Measurements from ENCODE around the gene DRAP1.
"Not testable (repeated sequence)": the region's sequence is repeated elsewhere in the genome, so short reads cannot be mapped to it uniquely, and the experiment has no call there.

Gene DRAP1

GRCh38 chr11:65886826-65887722 is 32.2 kb upstream of the DRAP1 start:
- Histone ChIP-seq H3K36me3 (ENCODE audit: control insufficient read depth in 1 of 2, insufficient read depth in 2 of 2, low read length in 2 of 2) (peaks cover 15 to 32% of the 10 kb centered on the region in 2 donors), H3K27ac (ENCODE audit: low read depth, low read length) (peak overlapping the region; percentile 91), H3K4me3 (ENCODE audit: low read depth in 1 of 2, low read length in 2 of 2) (peak overlapping the region; percentile 81 to 85), H3K27me3 (ENCODE audit: control insufficient read depth in 1 of 2, insufficient read depth in 2 of 2, low read length in 2 of 2) (peaks cover 0 to 3% of the 10 kb centered on the region in 2 donors), H3K9ac (ENCODE audit: low read depth in 1 of 2, low read length in 2 of 2) (peak overlapping the region; percentile 73 to 82), H3K4me1 (ENCODE audit: control insufficient read depth in 1 of 2, insufficient read depth in 2 of 2, low read length in 2 of 2) (peaks cover 45 to 56% of the 10 kb centered on the region in 2 donors), H3K9me3 (ENCODE audit: control insufficient read depth in 1 of 2, low read length in 2 of 2) (no peaks in the 10 kb centered on the region)

GRCh38 chr11:65887723-65888162 is 31.5 kb upstream of the DRAP1 start:
- Histone ChIP-seq H3K4me3 (ENCODE audit: low read depth in 1 of 2, low read length in 2 of 2) (peak overlapping the region; percentile 81 to 85), H3K4me1 (ENCODE audit: control insufficient read depth in 1 of 2, insufficient read depth in 2 of 2, low read length in 2 of 2) (peaks cover 46 to 63% of the 10 kb centered on the region in 2 donors), H3K9me3 (ENCODE audit: control insufficient read depth in 1 of 2, low read length in 2 of 2) (no peaks in the 10 kb centered on the region), H3K9ac (ENCODE audit: low read depth in 1 of 2, low read length in 2 of 2) (peak overlapping the region; percentile 73 to 82), H3K27ac (ENCODE audit: low read depth, low read length) (peak overlapping the region; percentile 91), H3K27me3 (ENCODE audit: control insufficient read depth in 1 of 2, insufficient read depth in 2 of 2, low read length in 2 of 2) (peaks cover 0 to 3% of the 10 kb centered on the region in 2 donors), H3K36me3 (ENCODE audit: control insufficient read depth in 1 of 2, insufficient read depth in 2 of 2, low read length in 2 of 2) (peaks cover 15 to 26% of the 10 kb centered on the region in 2 donors)

- Histone ChIP-seq H3K27ac (ENCODE audit: low read depth, low read length) (peak within 1 kb of the TSS; percentile 91), H3K9ac (ENCODE audit: low read depth in 1 of 2, low read length in 2 of 2) (peak within 1 kb of the TSS; percentile 73 to 90), H3K4me3 (ENCODE audit: low read depth in 1 of 2, low read length in 2 of 2) (peak within 1 kb of the TSS; percentile 81 to 85), H3K9me3 (ENCODE audit: control insufficient read depth in 1 of 2, low read length in 2 of 2) (no peaks in the 10 kb centered on the region), H3K27me3 (ENCODE audit: control insufficient read depth in 1 of 2, insufficient read depth in 2 of 2, low read length in 2 of 2) (peaks cover 0 to 3% of the 10 kb centered on the region in 2 donors), H3K36me3 (ENCODE audit: control insufficient read depth in 1 of 2, insufficient read depth in 2 of 2, low read length in 2 of 2) (peaks cover 10 to 22% of the 10 kb centered on the region in 2 donors), H3K4me1 (ENCODE audit: control insufficient read depth in 1 of 2, insufficient read depth in 2 of 2, low read length in 2 of 2) (peaks cover 50 to 66% of the 10 kb centered on the region in 2 donors)
Observed at GRCh38 chr11:65888163-65888814, 30.9 kb upstream of the DRAP1 start, which contains the start of gene FIBP. TSS of gene FIBP (minus strand) at chr11:65888471. CDS start at chr11:65888418, 53 bp downstream.

- peaks cover 0 to 5% of the 10 kb centered on the region in 2 donors for H3K36me3 ChIP-seq (ENCODE audit: control insufficient read depth in 1 of 2, insufficient read depth in 2 of 2, low read length in 2 of 2)
- peak within 1 kb of the TSS; percentile 75 to 85 for H3K4me3 ChIP-seq (ENCODE audit: low read depth in 1 of 2, low read length in 2 of 2)
- H3K27me3 ChIP-seq (ENCODE audit: control insufficient read depth in 1 of 2, insufficient read depth in 2 of 2, low read length in 2 of 2), result peaks cover 0 to 3% of the 10 kb centered on the region in 2 donors
- no peaks in the 10 kb centered on the region for H3K9me3 ChIP-seq (ENCODE audit: control insufficient read depth in 1 of 2, low read length in 2 of 2)
- peaks cover 45 to 69% of the 10 kb centered on the region in 2 donors for H3K4me1 ChIP-seq (ENCODE audit: control insufficient read depth in 1 of 2, insufficient read depth in 2 of 2, low read length in 2 of 2)
- H3K27ac ChIP-seq (ENCODE audit: low read depth, low read length), result peak within 1 kb of the TSS; percentile 83
- peak within 1 kb of the TSS; percentile 73 to 88 for H3K9ac ChIP-seq (ENCODE audit: low read depth in 1 of 2, low read length in 2 of 2)
Observed at GRCh38 chr11:65890324-65891218, 28.7 kb upstream of the DRAP1 start, which contains the start of gene CCDC85B. TSS of gene CCDC85B (plus strand) at chr11:65890673. CDS start at chr11:65890784, 111 bp downstream.

- H3K9ac ChIP-seq (ENCODE audit: low read depth in 1 of 2, low read length in 2 of 2), result peak overlapping the region; percentile 73 to 88
- no peaks in the 10 kb centered on the region for H3K9me3 ChIP-seq (ENCODE audit: control insufficient read depth in 1 of 2, low read length in 2 of 2)
- H3K4me1 ChIP-seq (ENCODE audit: control insufficient read depth in 1 of 2, insufficient read depth in 2 of 2, low read length in 2 of 2), result peaks cover 41 to 63% of the 10 kb centered on the region in 2 donors
- peak overlapping the region; percentile 83 for H3K27ac ChIP-seq (ENCODE audit: low read depth, low read length)
- peak overlapping the region; percentile 71 to 75 for H3K4me3 ChIP-seq (ENCODE audit: low read depth in 1 of 2, low read length in 2 of 2)
- H3K36me3 ChIP-seq (ENCODE audit: control insufficient read depth in 1 of 2, insufficient read depth in 2 of 2, low read length in 2 of 2), result peaks cover 0 to 3% of the 10 kb centered on the region in 2 donors
- peaks cover 0 to 3% of the 10 kb centered on the region in 2 donors for H3K27me3 ChIP-seq (ENCODE audit: control insufficient read depth in 1 of 2, insufficient read depth in 2 of 2, low read length in 2 of 2)
Observed at GRCh38 chr11:65891219-65892136, 27.7 kb upstream of the DRAP1 start.

- H3K27me3 ChIP-seq (ENCODE audit: control insufficient read depth in 1 of 2, insufficient read depth in 2 of 2, low read length in 2 of 2); H3K36me3 ChIP-seq (ENCODE audit: control insufficient read depth in 1 of 2, insufficient read depth in 2 of 2, low read length in 2 of 2); H3K9me3 ChIP-seq (ENCODE audit: control insufficient read depth in 1 of 2, low read length in 2 of 2); H3K27ac ChIP-seq (ENCODE audit: low read depth, low read length): not testable (repeated sequence)
- H3K4me3 ChIP-seq (ENCODE audit: low read depth in 1 of 2, low read length in 2 of 2), result peak overlapping the region; percentile 71 to 75
- peaks cover 36 to 59% of the 10 kb centered on the region in 2 donors for H3K4me1 ChIP-seq (ENCODE audit: control insufficient read depth in 1 of 2, insufficient read depth in 2 of 2, low read length in 2 of 2)
- peak overlapping the region in 1 of 2 donors; percentile 88 for H3K9ac ChIP-seq (ENCODE audit: low read depth in 1 of 2, low read length in 2 of 2)
Observed at GRCh38 chr11:65892137-65892540, 27.1 kb upstream of the DRAP1 start.

GRCh38 chr11:65892661-65893317 is 26.4 kb upstream of the DRAP1 start:
- peak overlapping the region in 1 of 2 donors; percentile 28 for H3K4me3 ChIP-seq (ENCODE audit: low read depth in 1 of 2, low read length in 2 of 2)
- no peak overlapping the region for H3K27ac ChIP-seq (ENCODE audit: low read depth, low read length)
- peaks cover 30 to 53% of the 10 kb centered on the region in 2 donors for H3K4me1 ChIP-seq (ENCODE audit: control insufficient read depth in 1 of 2, insufficient read depth in 2 of 2, low read length in 2 of 2)

GRCh38 chr11:65894034-65894591 is 25.1 kb upstream of the DRAP1 start:
- peaks cover 4 to 7% of the 10 kb centered on the region in 2 donors for H3K27me3 ChIP-seq (ENCODE audit: control insufficient read depth in 1 of 2, insufficient read depth in 2 of 2, low read length in 2 of 2)
- H3K9ac ChIP-seq (ENCODE audit: low read depth in 1 of 2, low read length in 2 of 2), result peak overlapping the region in 1 of 2 donors; percentile 60
- peak overlapping the region; percentile 52 to 53 for H3K4me3 ChIP-seq (ENCODE audit: low read depth in 1 of 2, low read length in 2 of 2)
- H3K27ac ChIP-seq (ENCODE audit: low read depth, low read length), result no peak overlapping the region
- H3K9me3 ChIP-seq (ENCODE audit: control insufficient read depth in 1 of 2, low read length in 2 of 2), result no peaks in the 10 kb centered on the region
- peaks cover 29 to 43% of the 10 kb centered on the region in 2 donors for H3K4me1 ChIP-seq (ENCODE audit: control insufficient read depth in 1 of 2, insufficient read depth in 2 of 2, low read length in 2 of 2)
- H3K36me3 ChIP-seq (ENCODE audit: control insufficient read depth in 1 of 2, insufficient read depth in 2 of 2, low read length in 2 of 2), result no peaks in the 10 kb centered on the region

More at GRCh38 chr11:65892661-65893317, 26.4 kb upstream of the DRAP1 start:
- H3K36me3 ChIP-seq (ENCODE audit: control insufficient read depth in 1 of 2, insufficient read depth in 2 of 2, low read length in 2 of 2), result no peaks in the 10 kb centered on the region
- H3K27me3 ChIP-seq (ENCODE audit: control insufficient read depth in 1 of 2, insufficient read depth in 2 of 2, low read length in 2 of 2), result peaks cover 0 to 3% of the 10 kb centered on the region in 2 donors
- H3K9me3 ChIP-seq (ENCODE audit: control insufficient read depth in 1 of 2, low read length in 2 of 2), result no peaks in the 10 kb centered on the region
- no peak overlapping the region for H3K9ac ChIP-seq (ENCODE audit: low read depth in 1 of 2, low read length in 2 of 2)
